BLaER1 treated with 17β-estradiol and CSF1 and Interleukin-3, amounts not matched to agents 10 nM and 100 nM (cell line): Measurements from ENCODE around the gene IL36RN.
"Not testable (repeated sequence)": the region's sequence is repeated elsewhere in the genome, so short reads cannot be mapped to it uniquely, and the experiment has no call there.

Experiments
- H3K27ac ChIP-seq, 11 experiments: shearing (Covaris generic); formaldehyde crosslinking; 2 replicates each; pipeline ENCODE4 v1.8.1; 2022
- H3K27me3 ChIP-seq, 11 experiments: shearing (Covaris generic); formaldehyde crosslinking; 2 replicates each; pipeline ENCODE4 v1.8.1; 2022
- H3K36me3 ChIP-seq, 11 experiments: shearing (Covaris generic); formaldehyde crosslinking; 2 replicates each; pipeline ENCODE4 v1.8.1; 2022
- H3K4me1 ChIP-seq, 10 experiments: shearing (Covaris generic); formaldehyde crosslinking; 2 replicates each; pipeline ENCODE4 v1.8.1; 2022
- H3K4me2 ChIP-seq, 11 experiments: shearing (Covaris generic); formaldehyde crosslinking; 2 replicates each; pipeline ENCODE4 v1.8.1; 2022
- H3K4me3 ChIP-seq, 10 experiments: shearing (Covaris generic); formaldehyde crosslinking; 2 replicates each; pipeline ENCODE4 v1.8.1; 2022
- H3K9ac ChIP-seq, 11 experiments: shearing (Covaris generic); formaldehyde crosslinking; 2 replicates each; pipeline ENCODE4 v1.8.1; 2022
- H3K9me3 ChIP-seq, 11 experiments: shearing (Covaris generic); formaldehyde crosslinking; replicated peaks in 1 of 11; 2 replicates each; pipeline ENCODE4 v1.8.1; 2022
- H4K20me1 ChIP-seq, 11 experiments: shearing (Covaris generic); formaldehyde crosslinking; 2 replicates each; pipeline ENCODE4 v1.8.1; 2022
- Cebpa-rat ChIP-seq, 11 experiments: shearing (Covaris generic); IDR thresholded peaks; 2 replicates each; pipeline ENCODE4 v1.8.1; 2022

Gene IL36RN

DNA sequence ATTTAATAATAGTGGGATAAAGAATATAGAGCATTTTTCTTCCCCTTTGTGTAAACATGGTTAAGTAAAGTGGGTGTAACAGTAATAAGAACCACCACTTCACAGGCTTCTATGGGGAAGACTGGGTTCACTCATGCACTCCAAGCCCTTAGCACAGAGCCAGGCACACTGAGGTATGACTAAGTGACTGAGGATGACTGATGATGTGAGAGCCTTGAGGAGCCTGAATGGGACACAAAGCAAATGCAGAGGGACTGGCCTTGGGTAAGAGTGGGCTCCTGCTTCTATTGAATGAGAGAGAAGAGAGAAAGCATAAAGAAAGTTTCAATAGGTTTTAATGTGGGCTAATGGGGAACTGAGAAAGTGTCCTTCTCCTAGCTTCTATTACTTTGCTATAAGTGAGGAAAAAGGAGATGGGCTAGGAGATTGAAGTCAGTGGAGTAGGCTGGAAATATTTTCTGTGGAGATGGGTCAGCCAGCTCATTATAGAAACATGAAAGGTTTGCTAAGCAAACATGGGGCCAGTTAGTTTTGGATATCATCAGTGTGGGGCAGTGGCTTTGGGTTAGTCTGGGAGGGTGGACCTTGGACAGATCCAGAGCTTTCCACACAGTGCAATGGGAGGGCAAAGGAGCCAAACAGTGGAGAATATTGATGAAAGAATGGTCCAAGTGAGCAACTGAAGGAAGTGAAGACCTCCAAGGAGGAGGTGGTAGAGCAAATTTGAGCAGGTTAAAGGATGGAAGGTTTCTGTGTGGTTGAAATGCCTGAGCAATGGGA lies 29.4 kb downstream of the IL36RN start:
- no peak overlapping the region for H3K9ac ChIP-seq
- no peak overlapping the region for H3K27ac ChIP-seq
- no peak overlapping the region for H3K4me3 ChIP-seq
- TF ChIP-seq Cebpa-rat (IDR thresholded peaks at IDR 0.05), result no peak
- peak overlapping the region in 2 of 11 experiments; percentile 21 to 57; a peak in 4 of 22 replicates for H3K4me2 ChIP-seq
- no peaks in the 10 kb centered on the region for H4K20me1 ChIP-seq
- no peaks in the 10 kb centered on the region for H3K9me3 ChIP-seq
- peaks cover 0 to 71% (median 4%) of the 10 kb centered on the region in 10 experiments; a peak in 9 of 20 replicates for H3K4me1 ChIP-seq
- H3K36me3 ChIP-seq, result no peaks in the 10 kb centered on the region
- H3K27me3 ChIP-seq, result no peaks in the 10 kb centered on the region

DNA sequence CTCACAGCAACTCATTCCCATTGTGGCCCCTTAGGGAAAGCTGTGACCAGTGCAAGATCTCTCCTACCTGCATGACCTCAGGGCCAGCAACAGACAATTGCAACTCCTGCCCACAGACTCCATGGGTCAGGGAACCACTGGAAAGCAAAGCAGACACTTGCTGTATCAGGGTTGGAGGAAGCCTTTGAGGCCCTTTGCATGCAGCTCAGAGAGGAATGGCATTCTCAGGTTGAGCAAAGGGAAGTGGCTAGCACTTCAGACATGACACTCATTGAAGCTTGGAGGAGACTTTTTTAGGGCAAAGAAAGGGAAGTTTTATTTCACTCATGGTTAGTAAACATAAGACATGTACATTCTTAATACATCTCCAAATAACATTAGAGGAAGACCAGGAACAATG lies 30.9 kb downstream of the IL36RN start:
- peak overlapping the region in 1 of 11 experiments; percentile 37; a peak in 3 of 22 replicates for H3K27ac ChIP-seq
- TF ChIP-seq Cebpa-rat (IDR thresholded peaks at IDR 0.05), result no peak
- H3K9me3 ChIP-seq, result peaks cover 0 to 9% (median 5%) of the 10 kb centered on the region in 11 experiments; a peak in 9 of 22 replicates
- H3K27me3 ChIP-seq, result no peaks in the 10 kb centered on the region
- H4K20me1 ChIP-seq, result no peaks in the 10 kb centered on the region
- no peak overlapping the region for H3K4me3 ChIP-seq
- no peak overlapping the region for H3K9ac ChIP-seq
- H3K36me3 ChIP-seq, result no peaks in the 10 kb centered on the region
- peaks cover 0 to 56% (median 4%) of the 10 kb centered on the region in 10 experiments; a peak in 9 of 20 replicates for H3K4me1 ChIP-seq
- H3K4me2 ChIP-seq, result peak overlapping the region in 5 of 11 experiments; percentile 29 to 85 (median 61); a peak in 9 of 22 replicates

- Histone ChIP-seq H3K9ac (no peak overlapping the region), H3K9me3 (peaks cover 0 to 17% (median 10%) of the 10 kb centered on the region in 11 experiments; a peak in 12 of 22 replicates), H3K27me3 (no peaks in the 10 kb centered on the region), H3K4me2 (peak overlapping the region in 2 of 11 experiments; percentile 65 to 85; a peak in 4 of 22 replicates), H3K4me3 (no peak overlapping the region), H3K4me1 (peaks cover 0 to 48% (median 4%) of the 10 kb centered on the region in 10 experiments; a peak in 9 of 20 replicates), H4K20me1 (no peaks in the 10 kb centered on the region), H3K27ac (no peak overlapping the region), H3K36me3 (no peaks in the 10 kb centered on the region)
- TF ChIP-seq Cebpa-rat (IDR thresholded peaks at IDR 0.05), result no peak
Measured at GRCh38 chr2:113091231-113091896, 32.4 kb downstream of the IL36RN start.

- no peak overlapping the region for H3K27ac ChIP-seq
- H3K36me3 ChIP-seq, result no peaks in the 10 kb centered on the region
- H3K4me1 ChIP-seq, result peaks cover 0 to 61% (median 4%) of the 10 kb centered on the region in 10 experiments; a peak in 9 of 20 replicates
- peaks cover 3 to 27% (median 16%) of the 10 kb centered on the region in 11 experiments; a peak in 16 of 22 replicates for H3K9me3 ChIP-seq
- no peak for TF ChIP-seq Cebpa-rat (IDR thresholded peaks at IDR 0.05)
- H3K27me3 ChIP-seq, result no peaks in the 10 kb centered on the region
- peak overlapping the region in 1 of 11 experiments; percentile 7; a peak in 1 of 22 replicates for H3K4me2 ChIP-seq
- H4K20me1 ChIP-seq, result no peaks in the 10 kb centered on the region
- H3K9ac ChIP-seq, result no peak overlapping the region
- H3K4me3 ChIP-seq, result no peak overlapping the region
Measured at GRCh38 chr2:113092864-113093612, 34.0 kb downstream of the IL36RN start.

GRCh38 chr2:113093613-113093977 lies 34.6 kb downstream of the IL36RN start:
- Histone ChIP-seq H3K9me3 (peaks cover 3 to 32% (median 16%) of the 10 kb centered on the region in 11 experiments; a peak in 17 of 22 replicates), H3K27me3 (no peaks in the 10 kb centered on the region), H3K9ac (no peak overlapping the region), H3K4me3 (no peak overlapping the region), H3K4me2 (peak overlapping the region in 1 of 11 experiments; percentile 7; a peak in 1 of 22 replicates), H4K20me1 (no peaks in the 10 kb centered on the region), H3K4me1 (peaks cover 0 to 61% (median 4%) of the 10 kb centered on the region in 10 experiments; a peak in 9 of 20 replicates), H3K36me3 (no peaks in the 10 kb centered on the region), H3K27ac (no peak overlapping the region)
- TF ChIP-seq Cebpa-rat (IDR thresholded peaks at IDR 0.05), result no peak

GRCh38 chr2:113096306-113096705 lies 37.3 kb downstream of the IL36RN start:
- not testable (repeated sequence) for H4K20me1 ChIP-seq, H3K36me3 ChIP-seq, H3K9ac ChIP-seq, H3K4me3 ChIP-seq, H3K27me3 ChIP-seq
- Histone ChIP-seq H3K4me2 (peak overlapping the region in 3 of 11 experiments; percentile 18 to 52 (median 23); a peak in 4 of 22 replicates), H3K4me1 (peaks cover 0 to 34% (median 0%) of the 10 kb centered on the region in 10 experiments; a peak in 7 of 20 replicates), H3K9me3 (peaks cover 8 to 39% (median 19%) of the 10 kb centered on the region in 11 experiments; a peak in 19 of 22 replicates), H3K27ac (peak overlapping the region in 2 of 11 experiments; percentile 29 to 50; a peak in 2 of 22 replicates)

GRCh38 chr2:113096842-113097618 lies 38.0 kb downstream of the IL36RN start:
- H3K36me3 ChIP-seq, H3K27me3 ChIP-seq, H3K9ac ChIP-seq, H3K4me3 ChIP-seq, H4K20me1 ChIP-seq: not testable (repeated sequence)
- Histone ChIP-seq H3K4me2 (peak overlapping the region in 3 of 11 experiments; percentile 18 to 52 (median 23); a peak in 4 of 22 replicates), H3K27ac (peak overlapping the region in 2 of 11 experiments; percentile 29 to 50; a peak in 2 of 22 replicates), H3K9me3 (peaks cover 8 to 41% (median 19%) of the 10 kb centered on the region in 11 experiments; a peak in 19 of 22 replicates), H3K4me1 (peaks cover 0 to 26% (median 0%) of the 10 kb centered on the region in 10 experiments; a peak in 7 of 20 replicates)

DNA sequence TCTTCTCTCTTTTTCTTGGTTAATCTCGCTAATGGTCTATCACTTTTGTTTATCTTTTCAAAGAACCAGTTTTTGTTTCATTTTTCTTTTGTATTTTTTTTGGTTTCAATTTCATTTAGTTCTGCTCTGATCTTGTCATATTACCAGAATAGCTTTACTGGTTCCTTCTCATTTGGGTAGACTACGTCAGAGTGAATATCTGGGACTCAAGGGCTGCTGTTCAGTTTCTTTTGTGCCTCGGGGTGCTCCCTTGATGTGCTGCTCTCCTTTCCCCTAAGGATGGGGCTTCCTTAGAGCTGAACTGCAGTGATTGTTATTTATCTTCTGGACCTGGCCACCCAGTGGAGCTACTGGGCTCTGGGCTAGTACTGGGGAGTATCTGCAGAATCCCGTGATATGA lies 39.0 kb downstream of the IL36RN start:
- peak overlapping the region in 1 of 11 experiments; percentile 0; a peak in 1 of 22 replicates for H3K27ac ChIP-seq
- no peak for TF ChIP-seq Cebpa-rat (IDR thresholded peaks at IDR 0.05)
- peaks cover 8 to 44% (median 19%) of the 10 kb centered on the region in 11 experiments; a peak in 19 of 22 replicates for H3K9me3 ChIP-seq
- no peak overlapping the region for H3K9ac ChIP-seq
- no peaks in the 10 kb centered on the region for H3K36me3 ChIP-seq
- no peaks in the 10 kb centered on the region for H3K27me3 ChIP-seq
- H4K20me1 ChIP-seq, result no peaks in the 10 kb centered on the region
- H3K4me3 ChIP-seq, result no peak overlapping the region
- H3K4me2 ChIP-seq, result peak overlapping the region in 4 of 11 experiments; percentile 4 to 52 (median 22); a peak in 5 of 22 replicates
- peaks cover 0 to 25% (median 0%) of the 10 kb centered on the region in 10 experiments; a peak in 7 of 20 replicates for H3K4me1 ChIP-seq
